Activated naive CD4-positive, alpha-beta T cell treated with anti-CD3 and anti-CD28 coated beads, Interleukin-2, amount 50 U/mL, for 16 hours (primary cell): ENCODE data around the gene AFM.

Experiments
- DNase-seq: peaks from one replicate; pipeline ENCODE4 v3.0.0-alpha.2; 2020

The AFM gene, protein sequence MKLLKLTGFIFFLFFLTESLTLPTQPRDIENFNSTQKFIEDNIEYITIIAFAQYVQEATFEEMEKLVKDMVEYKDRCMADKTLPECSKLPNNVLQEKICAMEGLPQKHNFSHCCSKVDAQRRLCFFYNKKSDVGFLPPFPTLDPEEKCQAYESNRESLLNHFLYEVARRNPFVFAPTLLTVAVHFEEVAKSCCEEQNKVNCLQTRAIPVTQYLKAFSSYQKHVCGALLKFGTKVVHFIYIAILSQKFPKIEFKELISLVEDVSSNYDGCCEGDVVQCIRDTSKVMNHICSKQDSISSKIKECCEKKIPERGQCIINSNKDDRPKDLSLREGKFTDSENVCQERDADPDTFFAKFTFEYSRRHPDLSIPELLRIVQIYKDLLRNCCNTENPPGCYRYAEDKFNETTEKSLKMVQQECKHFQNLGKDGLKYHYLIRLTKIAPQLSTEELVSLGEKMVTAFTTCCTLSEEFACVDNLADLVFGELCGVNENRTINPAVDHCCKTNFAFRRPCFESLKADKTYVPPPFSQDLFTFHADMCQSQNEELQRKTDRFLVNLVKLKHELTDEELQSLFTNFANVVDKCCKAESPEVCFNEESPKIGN

GRCh38 chr4:73481358-73481757 is at the start of gene AFM:
TSS of gene AFM (plus strand) at chr4:73481745. CDS start at chr4:73481776, 31 bp downstream.
- no peak for DNase-seq

GRCh38 chr4:73431813-73432168 is 49.8 kb upstream of the AFM start:
- no peak for DNase-seq

DNA sequence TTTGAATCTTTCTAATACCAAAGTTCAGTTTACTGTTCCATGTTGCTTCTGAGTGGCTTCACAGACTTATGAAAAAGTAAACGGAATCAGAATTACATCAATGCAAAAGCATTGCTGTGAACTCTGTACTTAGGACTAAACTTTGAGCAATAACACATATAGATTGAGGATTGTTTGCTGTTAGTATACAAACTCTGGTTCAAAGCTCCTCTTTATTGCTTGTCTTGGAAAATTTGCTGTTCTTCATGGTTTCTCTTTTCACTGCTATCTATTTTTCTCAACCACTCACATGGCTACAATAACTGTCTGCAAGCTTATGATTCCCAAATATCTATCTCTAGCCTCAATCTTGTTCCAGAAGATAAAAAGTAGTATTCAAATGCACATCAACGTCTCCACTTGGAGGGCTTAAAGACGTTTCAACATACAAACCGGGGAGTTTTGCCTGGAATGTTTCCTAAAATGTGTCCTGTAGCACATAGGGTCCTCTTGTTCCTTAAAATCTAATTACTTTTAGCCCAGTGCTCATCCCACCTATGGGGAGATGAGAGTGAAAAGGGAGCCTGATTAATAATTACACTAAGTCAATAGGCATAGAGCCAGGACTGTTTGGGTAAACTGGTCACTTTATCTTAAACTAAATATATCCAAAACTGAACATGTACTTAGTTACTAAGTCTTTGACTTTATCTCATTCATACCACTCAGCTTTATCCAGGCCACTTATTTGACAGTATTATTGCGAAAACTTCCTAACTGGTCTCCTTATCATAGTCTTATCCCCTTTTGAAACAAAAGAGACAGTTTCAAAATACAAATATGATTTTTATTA is 49.2 kb upstream of the AFM start:
- DNase-seq, result no peak

DNA sequence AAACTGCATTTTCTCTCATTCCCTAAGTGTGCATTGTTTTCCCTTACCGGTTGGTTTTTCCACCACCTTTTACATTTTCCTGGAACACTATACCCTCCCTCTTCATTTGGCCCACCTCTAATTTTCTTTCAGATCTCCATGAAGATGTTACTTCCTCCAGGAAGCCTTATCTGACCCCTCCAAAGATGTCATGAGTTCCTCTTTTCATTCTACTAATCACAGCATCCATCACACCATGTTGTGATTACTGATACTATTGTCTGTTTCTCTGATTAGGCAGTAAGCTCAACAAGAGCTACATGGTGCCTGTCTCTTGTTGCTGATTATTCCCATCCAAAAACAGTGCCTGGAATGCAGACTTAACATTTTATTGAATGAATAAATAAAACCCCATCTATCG is 48.4 kb upstream of the AFM start:
- no peak for DNase-seq

DNA sequence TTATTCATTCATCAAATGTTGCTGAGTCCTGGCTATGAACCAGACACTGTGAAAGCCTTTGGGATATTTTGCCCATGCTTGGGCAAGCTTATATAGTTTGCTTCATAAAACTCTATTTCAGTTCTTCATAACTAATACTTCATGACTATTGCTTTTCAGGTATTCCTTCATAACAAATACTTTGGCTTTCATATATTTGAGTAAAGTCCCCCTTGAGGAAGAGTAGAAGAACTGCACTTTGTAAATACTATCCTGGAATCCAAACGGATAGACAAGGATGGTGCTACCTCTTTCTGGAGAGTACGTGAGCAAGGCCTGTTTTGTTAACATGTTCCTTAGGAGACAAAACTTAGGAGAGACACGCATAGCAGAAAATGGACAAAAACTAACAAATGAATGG is 47.2 kb upstream of the AFM start:
- DNase-seq, result no peak

- DNase-seq, result no peak
Observed at GRCh38 chr4:73435984-73436383, 45.6 kb upstream of the AFM start, which contains the start of gene AFP. TSS of gene AFP (plus strand) at chr4:73436221. CDS start at chr4:73436263, 42 bp downstream.

DNA sequence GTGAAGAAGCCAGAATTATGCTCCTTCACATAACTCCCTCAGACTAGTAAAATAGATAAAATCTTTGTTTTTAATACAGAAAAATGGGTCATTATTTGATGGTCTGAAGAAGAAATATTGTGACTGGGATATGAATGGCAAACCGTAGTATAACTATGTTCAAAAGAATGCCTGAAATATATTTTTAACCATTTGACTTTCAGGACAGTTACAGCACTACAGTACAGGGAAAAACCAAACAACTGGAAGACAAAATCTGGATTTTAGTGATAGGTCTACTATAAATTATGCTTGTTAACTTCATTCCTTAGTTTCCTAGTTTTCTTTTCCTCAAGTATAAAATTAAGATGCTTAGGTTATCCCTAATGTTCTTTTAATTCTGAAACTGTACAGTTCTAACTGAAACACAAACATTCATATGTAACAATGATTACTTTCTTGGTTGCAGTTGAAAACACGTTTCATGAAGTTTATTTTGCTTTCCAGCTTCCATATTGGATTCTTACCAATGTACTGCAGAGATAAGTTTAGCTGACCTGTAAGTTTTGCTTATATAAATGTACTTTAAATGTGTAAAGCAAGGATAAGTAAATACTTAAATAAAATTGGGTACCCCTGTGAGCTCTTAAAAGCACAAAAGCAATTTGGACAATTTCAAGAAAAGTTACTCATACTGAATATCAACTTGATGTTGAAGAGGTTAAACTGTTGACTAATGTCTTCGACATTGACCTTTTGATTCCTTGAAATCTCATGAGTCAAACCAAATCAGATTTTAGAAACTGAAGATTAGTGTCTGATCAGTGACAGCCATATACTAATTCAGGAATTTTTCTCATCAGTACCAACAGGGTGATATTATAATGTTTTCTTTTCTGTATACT is 44.6 kb upstream of the AFM start:
- DNase-seq, result no peak

DNA sequence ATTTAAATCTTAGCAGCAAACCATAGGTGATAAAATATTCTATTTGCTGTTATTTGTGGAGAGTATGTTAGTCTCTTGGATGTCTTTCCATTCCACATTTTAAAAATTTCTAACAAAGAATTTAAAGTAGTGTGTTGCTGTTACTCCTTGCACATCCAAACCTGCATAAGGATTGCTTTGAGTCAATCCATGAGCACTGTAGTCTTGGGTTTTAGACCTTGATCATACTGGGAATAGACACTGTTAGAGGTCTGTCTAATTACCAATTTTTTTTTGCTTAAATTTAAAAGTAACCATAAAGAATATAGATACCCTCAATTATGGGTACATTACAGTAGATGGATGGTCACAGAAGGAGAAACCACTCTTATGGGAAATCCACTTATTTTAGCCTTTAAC is 44.0 kb upstream of the AFM start:
- DNase-seq, result no peak

DNA sequence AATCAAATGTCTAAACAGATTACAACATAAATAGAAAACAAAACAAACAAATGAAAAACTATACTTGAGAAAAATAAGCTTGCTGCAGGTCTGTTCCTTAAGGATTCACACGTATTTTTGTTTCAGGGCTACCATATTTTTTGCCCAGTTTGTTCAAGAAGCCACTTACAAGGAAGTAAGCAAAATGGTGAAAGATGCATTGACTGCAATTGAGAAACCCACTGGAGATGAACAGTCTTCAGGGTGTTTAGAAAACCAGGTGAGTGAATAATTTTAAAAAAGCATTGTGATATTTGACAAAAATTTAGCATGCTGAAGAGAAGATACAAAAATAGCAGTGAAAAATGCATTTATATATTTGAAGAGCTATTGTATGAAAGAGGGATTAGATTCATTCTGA is 43.5 kb upstream of the AFM start:
- no peak for DNase-seq

- no peak for DNase-seq
Observed at GRCh38 chr4:73438582-73439215, 42.8 kb upstream of the AFM start.

DNA sequence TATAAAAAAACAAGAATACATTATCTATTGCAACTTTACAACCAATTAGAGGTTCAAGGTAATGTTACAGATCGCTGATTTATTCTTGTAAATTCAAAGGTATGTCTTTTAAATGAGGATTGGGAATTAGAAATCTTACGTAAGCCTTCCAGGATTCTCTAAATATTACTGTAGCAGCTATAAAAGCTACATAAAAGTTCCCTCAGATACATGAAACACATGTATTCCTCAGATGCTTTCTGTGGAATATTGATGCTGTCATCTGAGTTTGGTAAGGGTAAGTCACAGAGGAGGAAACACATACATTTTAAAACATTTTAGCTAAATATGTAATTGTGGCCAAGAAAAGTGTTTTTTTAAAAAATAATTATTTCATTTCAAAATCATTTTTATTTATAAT is 42.1 kb upstream of the AFM start:
- DNase-seq, result no peak

DNA sequence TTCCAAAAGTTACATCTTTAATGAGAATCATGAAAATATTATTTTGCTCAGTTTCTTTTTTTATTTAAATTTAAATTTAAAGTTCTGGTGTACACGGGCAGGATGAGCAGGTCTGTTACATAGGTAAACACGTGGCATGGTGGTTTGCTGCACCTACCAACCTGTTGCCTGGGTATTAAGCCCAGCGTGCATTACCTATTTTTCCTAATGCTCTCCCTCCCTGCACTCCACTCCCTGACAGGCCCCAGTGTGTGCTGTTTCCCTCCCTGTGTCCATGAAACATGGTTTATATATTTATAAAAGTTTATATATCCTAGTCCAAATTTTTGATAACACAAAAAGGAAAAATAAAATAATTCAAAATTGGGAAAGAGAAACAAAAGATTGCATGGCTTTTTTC is 41.6 kb upstream of the AFM start:
- DNase-seq, result no peak

- no peak for DNase-seq
Observed at GRCh38 chr4:73440653-73441052, 40.9 kb upstream of the AFM start.

GRCh38 chr4:73442275-73442674 is 39.3 kb upstream of the AFM start:
- DNase-seq, result no peak

GRCh38 chr4:73443224-73443623 is 38.3 kb upstream of the AFM start:
- no peak for DNase-seq

DNA sequence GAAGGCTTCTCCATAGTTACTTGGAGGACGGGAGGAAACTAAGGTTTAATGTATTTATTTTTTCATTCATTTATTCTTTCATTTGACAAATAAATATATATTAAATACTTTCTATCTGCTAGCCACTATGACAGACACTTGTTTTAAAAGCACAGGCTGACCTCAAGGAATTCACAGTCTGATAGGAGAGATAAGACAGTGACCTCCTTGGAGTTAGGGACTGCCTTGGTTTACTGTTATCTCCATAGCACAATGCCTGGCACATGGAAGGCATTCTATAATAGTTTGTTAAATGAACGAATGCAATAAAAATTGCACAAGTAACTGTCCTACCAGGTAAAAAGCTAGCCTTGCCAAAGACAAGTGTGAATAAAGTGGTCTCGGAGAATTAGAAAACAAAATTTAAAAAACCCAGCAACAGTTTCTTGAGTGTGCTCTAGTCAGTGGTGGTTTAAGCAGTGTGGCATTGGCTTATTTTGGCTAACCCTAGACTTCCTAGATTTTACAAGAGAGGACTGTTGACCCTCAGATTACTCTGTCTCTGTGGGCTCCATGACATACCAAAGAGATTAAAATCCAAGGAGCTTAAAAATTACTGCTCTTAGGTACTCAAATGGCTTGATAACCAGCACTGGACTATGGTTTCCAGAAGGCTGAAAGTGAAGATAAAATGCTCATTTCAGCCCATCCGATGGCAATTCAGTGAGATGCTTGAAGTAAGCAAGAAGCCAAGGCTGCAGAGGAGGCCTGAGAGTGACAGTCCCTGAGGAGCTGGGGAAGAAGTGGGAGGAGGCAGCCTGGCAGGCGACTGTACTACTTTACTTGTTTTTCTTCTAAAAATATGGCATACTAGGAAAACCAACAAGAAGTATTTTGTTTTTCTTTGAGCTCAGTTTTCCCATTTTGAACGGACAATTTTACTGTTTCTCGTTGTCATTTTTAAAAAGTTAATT is 35.9 kb upstream of the AFM start:
- DNase-seq, result no peak

DNA sequence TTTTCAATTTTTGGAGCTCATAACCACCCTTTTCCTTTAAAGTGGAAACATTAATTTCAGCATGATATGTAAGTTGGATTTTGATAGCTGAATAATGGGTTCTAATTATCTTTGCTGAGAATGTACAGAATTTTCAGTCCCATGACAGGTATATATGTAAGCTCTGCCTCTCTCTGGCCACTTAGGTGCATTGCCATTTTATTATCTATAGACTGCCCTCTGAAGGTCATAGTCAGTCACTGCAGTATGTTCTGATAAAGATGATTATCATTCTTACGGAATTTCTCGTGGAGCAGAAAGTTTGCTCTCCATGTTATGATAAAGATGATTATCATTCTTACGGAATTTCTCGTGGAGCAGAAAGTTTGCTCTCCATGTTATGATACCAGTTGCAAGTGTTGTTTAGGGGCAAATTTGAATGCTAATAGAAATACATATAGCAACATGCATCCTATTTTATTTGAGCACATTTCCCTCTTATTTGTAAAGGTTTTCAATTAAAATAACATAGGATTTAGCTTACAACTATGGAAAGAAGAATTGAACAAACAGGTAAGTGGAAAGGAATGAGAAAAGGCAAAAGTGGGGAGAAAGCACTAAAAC is 35.1 kb upstream of the AFM start:
- DNase-seq, result no peak

DNA sequence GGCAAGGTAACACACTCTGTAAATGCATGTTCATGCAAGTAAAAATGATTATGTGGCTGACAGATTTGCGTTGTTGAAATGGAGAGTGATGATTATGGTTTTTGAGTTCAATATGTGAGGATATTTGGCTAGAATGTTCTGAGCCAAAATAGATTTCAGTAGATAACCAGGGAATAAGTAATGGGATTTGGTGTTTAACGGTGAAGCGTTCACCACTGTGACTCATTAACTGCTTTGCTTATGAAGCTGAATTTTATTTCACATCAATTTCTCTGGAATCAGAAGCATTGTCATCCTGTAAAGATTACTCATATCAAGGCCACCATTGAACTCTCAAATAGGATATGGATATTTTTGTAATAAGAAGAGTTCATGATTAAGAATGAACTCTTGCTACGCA is 33.9 kb upstream of the AFM start:
- DNase-seq, result no peak

- DNase-seq, result no peak
Observed at GRCh38 chr4:73448448-73449203, 32.9 kb upstream of the AFM start.
